Measurements from ENCODE around the gene OBSCN.

DNA sequence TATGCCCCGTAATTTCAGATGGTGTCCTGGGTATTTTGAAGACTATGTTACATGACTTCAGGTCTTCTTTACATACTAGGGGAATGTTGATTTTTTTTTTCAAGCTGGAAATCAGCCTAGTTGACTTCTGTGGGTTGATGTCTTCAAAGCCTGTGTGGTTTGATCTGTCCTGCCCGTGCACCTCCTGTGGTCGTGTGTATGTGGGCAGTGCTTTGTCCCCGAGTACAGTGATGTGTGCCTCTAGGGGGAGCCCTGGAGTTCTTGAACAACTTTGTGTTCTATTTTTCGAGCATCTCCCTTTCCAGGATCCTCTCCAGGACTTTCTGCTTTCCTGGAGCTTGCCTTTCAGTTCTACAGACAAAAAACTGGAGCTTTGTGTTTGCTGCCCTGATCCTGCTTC lies 28.9 kb downstream of the OBSCN start:
- no peak for TF ChIP-seq POLR2A (IDR thresholded peaks at IDR 0.05; ENCODE audit: low read depth, low read length)
- TF ChIP-seq MAZ (IDR thresholded peaks at IDR 0.05; ENCODE audit: borderline replicate concordance, low read depth, low read length), result no peak
